H9 (cell line): Measurements from ENCODE around the gene SPAG4. TPM values are rescaled to one million over a fixed set of nuclear protein-coding genes. Genes with fewer than 3 reads are reported as not detected.

Source experiments
- DNase-seq: peaks from one replicate; pipeline ENCODE4 v3.0.0-alpha.2; 2017
- H2AFZ ChIP-seq: one replicate; pipeline ENCODE4 v1.6.1; 2013; ENCODE audit warnings: mild to moderate bottlenecking, low read length, control low read depth, moderate library complexity
- H2AK5ac ChIP-seq: 2 replicates; pipeline ENCODE4 v1.6.1; 2013; ENCODE audit warnings: low read length, control low read depth, mixed read lengths; ENCODE audit not compliant: insufficient read length
- H2BK120ac ChIP-seq: one replicate; pipeline ENCODE4 v1.6.1; 2013; ENCODE audit warnings: low read depth, mild to moderate bottlenecking, low read length, control low read depth, inconsistent platforms; ENCODE audit not compliant: poor library complexity, severe bottlenecking
- H2BK12ac ChIP-seq: 2 replicates; pipeline ENCODE4 v1.6.1; 2013; ENCODE audit warnings: low read length, control low read depth, mixed read lengths, low read depth; ENCODE audit not compliant: insufficient read length
- H2BK15ac ChIP-seq: 2 replicates; pipeline ENCODE4 v1.6.1; 2013; ENCODE audit warnings: low read depth, low read length, control low read depth
- H2BK20ac ChIP-seq: one replicate; pipeline ENCODE4 v1.6.1; 2013; ENCODE audit warnings: low read depth, mild to moderate bottlenecking, low read length, control low read depth, inconsistent platforms; ENCODE audit not compliant: poor library complexity, severe bottlenecking
- H2BK5ac ChIP-seq: 2 replicates; pipeline ENCODE4 v1.6.1; 2013; ENCODE audit warnings: low read length, control low read depth, mixed read lengths; ENCODE audit not compliant: insufficient read length
- H3K14ac ChIP-seq: 2 replicates; pipeline ENCODE4 v1.6.1; 2013; ENCODE audit warnings: low read length, control low read depth; ENCODE audit not compliant: insufficient read depth
- H3K18ac ChIP-seq: 2 replicates; pipeline ENCODE4 v1.6.1; 2013; ENCODE audit warnings: low read depth, mild to moderate bottlenecking, mixed read lengths, low read length, control low read depth; ENCODE audit not compliant: insufficient read length
- H3K23ac ChIP-seq: 2 replicates; pipeline ENCODE4 v1.6.1; 2013; ENCODE audit warnings: low read length, control low read depth, mixed read lengths, low read depth; ENCODE audit not compliant: insufficient read length
- H3K23me2 ChIP-seq: 2 replicates; pipeline ENCODE4 v1.6.1; 2013; ENCODE audit warnings: low read depth, mild to moderate bottlenecking, mixed read lengths, low read length, control low read depth; ENCODE audit not compliant: insufficient read length, poor library complexity, severe bottlenecking
- H3K27ac ChIP-seq: 2 replicates; pipeline ENCODE4 v1.5.1; 2013; ENCODE audit warnings: low read length, control low read depth, mixed read lengths, low read depth; ENCODE audit not compliant: insufficient read length
- H3K27me3 ChIP-seq: 2 replicates; pipeline ENCODE4 v1.6.1; 2013; ENCODE audit warnings: low read length, control low read depth, inconsistent platforms; ENCODE audit not compliant: insufficient read depth
- H3K4ac ChIP-seq: 2 replicates; pipeline ENCODE4 v1.6.1; 2013; ENCODE audit warnings: low read depth, mild to moderate bottlenecking, control low read depth, inconsistent platforms, low read length, moderate library complexity
- H3K4me1 ChIP-seq: 2 replicates; pipeline ENCODE4 v1.6.1; 2013; ENCODE audit warnings: low read length, control low read depth, inconsistent platforms; ENCODE audit not compliant: insufficient read depth
- H3K4me2 ChIP-seq: 2 replicates; pipeline ENCODE4 v1.6.1; 2013; ENCODE audit warnings: low read length, control low read depth, mixed read lengths; ENCODE audit not compliant: insufficient read length, insufficient read depth
- H3K56ac ChIP-seq: 2 replicates; pipeline ENCODE4 v1.6.1; 2013; ENCODE audit warnings: low read depth, mild to moderate bottlenecking, mixed read lengths, low read length, control low read depth; ENCODE audit not compliant: insufficient read length
- H3K79me1 ChIP-seq: 2 replicates; pipeline ENCODE4 v1.6.1; 2013; ENCODE audit warnings: low read depth, mild to moderate bottlenecking, moderate library complexity, low read length, control low read depth, inconsistent platforms; ENCODE audit not compliant: insufficient read depth, poor library complexity, severe bottlenecking
- H3K79me2 ChIP-seq: 2 replicates; pipeline ENCODE4 v1.6.1; 2013; ENCODE audit warnings: low read length, control low read depth, inconsistent platforms; ENCODE audit not compliant: insufficient read depth
- H3K9ac ChIP-seq: 2 replicates; pipeline ENCODE4 v1.6.1; 2013; ENCODE audit warnings: low read length, control low read depth, mixed read lengths; ENCODE audit not compliant: insufficient read length; ENCODE audit errors: extremely low read depth
- H3K9me3 ChIP-seq: one replicate; pipeline ENCODE4 v1.6.1; 2013; ENCODE audit warnings: low read depth, low read length, inconsistent platforms; ENCODE audit not compliant: control insufficient read depth
- H3T11ph ChIP-seq: one replicate; pipeline ENCODE4 v1.6.1; 2013; ENCODE audit warnings: mild to moderate bottlenecking, low read length, control low read depth, inconsistent platforms
- H4K20me1 ChIP-seq: one replicate; pipeline ENCODE4 v1.6.1; 2013; ENCODE audit not compliant: control insufficient read depth, insufficient read length, insufficient read depth
- H4K5ac ChIP-seq: 2 replicates; pipeline ENCODE4 v1.6.1; 2013; ENCODE audit warnings: low read depth, mild to moderate bottlenecking, mixed read lengths, low read length, control low read depth; ENCODE audit not compliant: insufficient read length
- H4K8ac ChIP-seq: replicated peaks from 2 replicates; pipeline ENCODE4 v1.6.1; 2013; ENCODE audit warnings: low read length, control low read depth, mixed read lengths, low read depth; ENCODE audit not compliant: insufficient read length
- H4K91ac ChIP-seq: 2 replicates; pipeline ENCODE4 v1.6.1; 2013; ENCODE audit warnings: low read depth, mild to moderate bottlenecking, moderate library complexity, mixed read lengths, low read length, control low read depth; ENCODE audit not compliant: insufficient read length
- H3K27ac Mint-ChIP-seq, 3 experiments: 2 replicates in 2 of 3; 3 replicates in 1 of 3; pipeline ENCODE4 v1.8.0; 2020 to 2021; ENCODE audit warnings: mixed read lengths in 3 of 3, mild to moderate bottlenecking in 1 of 3, moderate library complexity in 1 of 3
- H3K27me3 Mint-ChIP-seq: 2 replicates; pipeline ENCODE4 v1.8.0; 2021; ENCODE audit warnings: low read depth, mild to moderate bottlenecking, moderate library complexity, mixed read lengths
- H3K36me3 Mint-ChIP-seq, 3 experiments: 2 replicates in 2 of 3; 3 replicates in 1 of 3; pipeline ENCODE4 v1.8.0; 2020 to 2021; ENCODE audit warnings: low read depth in 3 of 3, mixed read lengths in 3 of 3; ENCODE audit not compliant: insufficient read depth in 1 of 3
- H3K4me1 Mint-ChIP-seq, 2 experiments: 2 replicates each; pipeline ENCODE4 v1.8.0; 2020; ENCODE audit warnings: mixed read lengths in 2 of 2
- H3K4me3 Mint-ChIP-seq, 2 experiments: 2 replicates in 1 of 2; 3 replicates in 1 of 2; pipeline ENCODE4 v1.8.0; 2020 to 2021; ENCODE audit warnings: mild to moderate bottlenecking in 2 of 2, mixed read lengths in 2 of 2, moderate library complexity in 1 of 2
- H3K9me3 Mint-ChIP-seq, 2 experiments: 2 replicates in 1 of 2; 3 replicates in 1 of 2; pipeline ENCODE4 v1.8.0; 2020; ENCODE audit warnings: mild to moderate bottlenecking in 2 of 2, mixed read lengths in 2 of 2, moderate library complexity in 1 of 2
- WGBS: extraction: QIAGEN DNeasy Blood & Tissue Kit; methylation state at CpG from one replicate; pipeline ENCODE4 v1.1.7; 2013; ENCODE audit warnings: missing lambda C conversion rate, low lambda C conversion rate, mixed read lengths; ENCODE audit not compliant: insufficient read length; ENCODE audit errors: extremely low coverage; 5-methylcytosine and 5-hydroxymethylcytosine counted together
- total RNA-seq: library from RNA; stranded (reverse); gene quantifications from 2 replicates; pipeline ENCODE4 v1.2.1, GENCODE V29; 2021
- TF ChIP-seq, protein P1 (sequence below): fragments of 200-600 bp; sonication (generic); conservative IDR thresholded peaks from 3 replicates; pipeline ENCODE4 v1.8.0; 2021; ENCODE audit warnings: antibody characterized with exemption, mild to moderate bottlenecking

Gene SPAG4
- total RNA-seq, 1 experiment from 2014 or later = 4.9 TPM

DNA sequence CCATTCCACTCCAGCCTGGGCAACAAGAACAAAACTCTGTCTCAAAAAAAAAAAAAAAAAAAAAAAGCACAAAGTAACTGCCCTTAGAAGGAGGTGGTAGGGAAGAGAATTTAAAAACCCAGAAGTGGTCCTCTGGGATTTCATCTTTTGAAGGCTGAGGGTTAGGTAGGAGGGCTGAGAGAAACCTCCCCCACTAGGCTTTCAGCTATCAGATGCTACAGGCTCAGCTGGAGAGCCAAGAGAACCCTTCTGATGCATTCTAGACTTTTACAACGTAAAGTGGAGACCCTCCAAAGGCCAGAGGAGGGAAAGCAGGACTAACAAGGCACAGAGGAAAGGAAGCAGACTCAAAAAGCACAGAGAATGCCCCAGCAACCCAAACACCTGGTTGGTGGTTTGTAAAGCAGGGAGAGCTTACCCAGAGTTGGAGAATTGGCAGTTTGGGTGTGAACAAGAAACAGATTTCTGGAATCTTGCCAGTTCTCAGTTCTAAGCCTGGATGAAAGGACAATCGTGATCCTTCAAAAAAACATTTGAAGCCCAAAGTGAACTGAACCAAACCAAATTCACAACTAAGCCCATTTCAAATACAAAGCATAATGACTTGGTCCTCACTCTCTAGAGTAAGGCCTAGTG lies 23.2 kb upstream of the SPAG4 start:
- no CpG with 5 or more reads among the region's 2 CpGs for WGBS
- no peak overlapping the region for H3K4me2 ChIP-seq

More for the DNA sequence above, 23.2 kb upstream of the SPAG4 start:
- H3K4me1 ChIP-seq = no peaks in the 10 kb centered on the region
- H3K79me2 ChIP-seq = no peaks in the 10 kb centered on the region
- no peak overlapping the region for H3K4ac ChIP-seq
- H3K9ac ChIP-seq = no peak overlapping the region
- H2AFZ ChIP-seq = no peak overlapping the region
- H2BK15ac ChIP-seq = no peak overlapping the region
- H2BK5ac ChIP-seq = no peak overlapping the region
- peak; percentile 22 for DNase-seq
- no peak overlapping the region for H2BK20ac ChIP-seq
- TF ChIP-seq, protein P1, sequence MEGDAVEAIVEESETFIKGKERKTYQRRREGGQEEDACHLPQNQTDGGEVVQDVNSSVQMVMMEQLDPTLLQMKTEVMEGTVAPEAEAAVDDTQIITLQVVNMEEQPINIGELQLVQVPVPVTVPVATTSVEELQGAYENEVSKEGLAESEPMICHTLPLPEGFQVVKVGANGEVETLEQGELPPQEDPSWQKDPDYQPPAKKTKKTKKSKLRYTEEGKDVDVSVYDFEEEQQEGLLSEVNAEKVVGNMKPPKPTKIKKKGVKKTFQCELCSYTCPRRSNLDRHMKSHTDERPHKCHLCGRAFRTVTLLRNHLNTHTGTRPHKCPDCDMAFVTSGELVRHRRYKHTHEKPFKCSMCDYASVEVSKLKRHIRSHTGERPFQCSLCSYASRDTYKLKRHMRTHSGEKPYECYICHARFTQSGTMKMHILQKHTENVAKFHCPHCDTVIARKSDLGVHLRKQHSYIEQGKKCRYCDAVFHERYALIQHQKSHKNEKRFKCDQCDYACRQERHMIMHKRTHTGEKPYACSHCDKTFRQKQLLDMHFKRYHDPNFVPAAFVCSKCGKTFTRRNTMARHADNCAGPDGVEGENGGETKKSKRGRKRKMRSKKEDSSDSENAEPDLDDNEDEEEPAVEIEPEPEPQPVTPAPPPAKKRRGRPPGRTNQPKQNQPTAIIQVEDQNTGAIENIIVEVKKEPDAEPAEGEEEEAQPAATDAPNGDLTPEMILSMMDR = no peak
- no peaks in the 10 kb centered on the region for H3K9me3 ChIP-seq
- H2BK12ac ChIP-seq = no peak overlapping the region
- Mint-ChIP-seq H3K9me3 (no peaks in the 10 kb centered on the region), H3K36me3 (no peaks in the 10 kb centered on the region), H3K27ac (peak overlapping the region in 2 of 3 experiments; percentile 10 to 44; a peak in 2 of 7 replicates), H3K27me3 (peaks cover 4% of the 10 kb centered on the region), H3K4me3 (no peak overlapping the region), H3K4me1 (peaks cover 5 to 13% of the 10 kb centered on the region in 2 experiments)
- no peaks in the 10 kb centered on the region for H3K27me3 ChIP-seq
- no peaks in the 10 kb centered on the region for H4K20me1 ChIP-seq
- H3K14ac ChIP-seq = no peak overlapping the region
- no peak overlapping the region for H2BK120ac ChIP-seq
- no peaks in the 10 kb centered on the region for H3K23me2 ChIP-seq
- no peak overlapping the region for H3K23ac ChIP-seq
- H3K27ac ChIP-seq = no peak overlapping the region
- H3T11ph ChIP-seq = no peak overlapping the region
- no peak overlapping the region for H2AK5ac ChIP-seq
- H4K5ac ChIP-seq = no peak overlapping the region
- no peak overlapping the region for H3K56ac ChIP-seq
- H4K8ac ChIP-seq = no peak overlapping the region
- no peak overlapping the region for H4K91ac ChIP-seq
- H3K18ac ChIP-seq = no peak overlapping the region
- no peaks in the 10 kb centered on the region for H3K79me1 ChIP-seq
